Fibroblast of lung (primary cell): ENCODE measurements around the gene KIAA1549. TPM values are rescaled to one million over a fixed set of nuclear protein-coding genes. Genes with fewer than 3 reads are reported as not detected.

ENCODE experiments used
- DNase-seq, 2 donors: peaks; one replicate each; pipeline versions ENCODE4 v3.0.0 to v3.0.0-alpha.2; 2010; ENCODE audit warnings: low read depth in 2 of 2
- H2AFZ ChIP-seq: 2 replicates; pipeline ENCODE4 v1.5.1; 2012; ENCODE audit warnings: low read length, control low read depth, inconsistent platforms
- H3K27ac ChIP-seq: 2 replicates; pipeline ENCODE4 v1.5.1; 2011; ENCODE audit warnings: low read length, control low read depth; ENCODE audit not compliant: insufficient read depth
- H3K27me3 ChIP-seq: 2 replicates; pipeline ENCODE4 v1.5.1; 2011; ENCODE audit warnings: mild to moderate bottlenecking, low read length; ENCODE audit not compliant: control insufficient read depth, insufficient read depth
- H3K36me3 ChIP-seq: 2 replicates; pipeline ENCODE4 v1.5.1; 2011; ENCODE audit warnings: low read length; ENCODE audit not compliant: control insufficient read depth, insufficient read depth
- H3K4me1 ChIP-seq: 2 replicates; pipeline ENCODE4 v1.5.1; 2011; ENCODE audit warnings: low read length; ENCODE audit not compliant: control insufficient read depth, insufficient read depth; ENCODE audit errors: extremely low read depth
- H3K4me2 ChIP-seq: 2 replicates; pipeline ENCODE4 v1.5.1; 2011; ENCODE audit warnings: low read length, control low read depth; ENCODE audit not compliant: insufficient read depth; ENCODE audit errors: extremely low read depth
- H3K4me3 ChIP-seq, 4 experiments: fragments of 200-600 bp in 1 of 4; sonication (generic) in 1 of 4; replicated peaks in 1 of 4; 2 replicates each; pipeline ENCODE4 v1.5.1; 2011 to 2016; ENCODE audit warnings: low read length in 4 of 4, low read depth in 3 of 4, mild to moderate bottlenecking in 3 of 4, control low read depth in 2 of 4, inconsistent platforms in 1 of 4, mixed read lengths in 1 of 4; ENCODE audit not compliant: insufficient read depth in 1 of 4; ENCODE audit errors: control extremely low read depth in 1 of 4
- H3K79me2 ChIP-seq: 2 replicates; pipeline ENCODE4 v1.5.1; 2012; ENCODE audit warnings: mild to moderate bottlenecking, low read length, inconsistent platforms; ENCODE audit not compliant: control insufficient read depth, insufficient read depth
- H3K9ac ChIP-seq: 2 replicates; pipeline ENCODE4 v1.5.1; 2011; ENCODE audit warnings: mild to moderate bottlenecking, low read length, control low read depth; ENCODE audit not compliant: insufficient read depth
- H3K9me3 ChIP-seq: 2 replicates; pipeline ENCODE4 v1.5.1; 2012; ENCODE audit warnings: low read depth, low read length; ENCODE audit not compliant: control insufficient read depth, insufficient read depth
- H4K20me1 ChIP-seq: 2 replicates; pipeline ENCODE4 v1.5.1; 2011; ENCODE audit warnings: low read length; ENCODE audit not compliant: control insufficient read depth, insufficient read depth; ENCODE audit errors: extremely low read depth
- EZH2 ChIP-seq: IDR thresholded peaks from 2 replicates; pipeline ENCODE4 v1.5.1; 2012; ENCODE audit warnings: low read length, control low read depth, mild to moderate bottlenecking; ENCODE audit errors: missing control alignments
- polyA plus RNA-seq, 2 donors: library from polyadenylated mRNA; depleted of rRNA in 1 of 2; stranded (reverse) in 1 of 2; unstranded in 1 of 2; fragments of >200 nt; gene quantifications; 2 replicates each; pipeline ENCODE4 v1.2.1, GENCODE V29; 2011 to 2012; ENCODE audit warnings: missing spikeins in 1 of 2
- total RNA-seq: library from RNA; depleted of rRNA; stranded (reverse); fragments of >200 nt; gene quantifications from 2 replicates; pipeline ENCODE4 v1.2.1, GENCODE V29; 2014
- TF ChIP-seq, protein P1 (sequence below), 2 donors: IDR thresholded peaks in 1 of 2; conservative IDR thresholded peaks in 1 of 2; 1 replicate in 1 of 2; 2 replicates in 1 of 2; pipeline ENCODE4 v1.5.1; 2011 to 2012; ENCODE audit warnings: low read length in 2 of 2, control low read depth in 1 of 2, inconsistent platforms in 1 of 2, low read depth in 1 of 2, mild to moderate bottlenecking in 1 of 2

The KIAA1549 gene
- total and polyA plus RNA-seq, 2 donors (not counting 1 experiment from before 2014, with no cell fraction given), result 0.48 to 0.66 TPM

DNA sequence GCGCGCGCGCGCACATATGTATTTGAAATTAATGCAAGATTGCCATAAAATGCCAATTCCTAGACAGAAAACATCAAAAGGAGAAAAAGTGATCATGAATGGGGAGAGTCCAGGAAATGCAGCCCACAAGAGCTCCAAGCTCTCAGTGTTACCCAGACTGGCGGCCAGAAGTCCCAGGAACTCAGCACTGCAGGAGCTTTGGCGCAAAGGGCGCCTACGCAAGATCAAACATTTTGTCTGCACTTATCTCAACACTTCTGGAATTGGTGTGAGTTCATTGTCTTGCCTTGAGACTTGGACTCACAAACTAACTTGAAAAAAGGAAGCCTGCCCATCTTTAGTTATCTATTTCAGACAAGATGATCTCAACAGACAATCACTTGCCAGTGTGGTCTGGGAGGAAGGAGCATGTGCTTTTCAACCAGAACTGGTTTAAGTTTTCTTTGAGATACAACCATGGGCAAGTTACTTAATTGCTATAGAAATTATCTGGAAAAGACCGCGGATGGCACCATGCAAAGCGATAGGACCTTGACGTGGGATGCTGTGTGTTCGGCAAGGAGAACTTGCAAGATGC lies 77.2 kb downstream of the KIAA1549 start:
- Histone ChIP-seq H3K36me3 (no peaks in the 10 kb centered on the region), H3K9ac (no peak overlapping the region), H3K4me2 (no peak overlapping the region), H4K20me1 (no peaks in the 10 kb centered on the region), H3K79me2 (no peaks in the 10 kb centered on the region), H3K27ac (no peak overlapping the region), H2AFZ (no peak overlapping the region), H3K4me1 (no peaks in the 10 kb centered on the region), H3K27me3 (no peaks in the 10 kb centered on the region), H3K4me3 (no peak overlapping the region), H3K9me3 (no peaks in the 10 kb centered on the region)
- no peak for DNase-seq
- TF ChIP-seq EZH2, result no peak
- TF ChIP-seq, protein P1, sequence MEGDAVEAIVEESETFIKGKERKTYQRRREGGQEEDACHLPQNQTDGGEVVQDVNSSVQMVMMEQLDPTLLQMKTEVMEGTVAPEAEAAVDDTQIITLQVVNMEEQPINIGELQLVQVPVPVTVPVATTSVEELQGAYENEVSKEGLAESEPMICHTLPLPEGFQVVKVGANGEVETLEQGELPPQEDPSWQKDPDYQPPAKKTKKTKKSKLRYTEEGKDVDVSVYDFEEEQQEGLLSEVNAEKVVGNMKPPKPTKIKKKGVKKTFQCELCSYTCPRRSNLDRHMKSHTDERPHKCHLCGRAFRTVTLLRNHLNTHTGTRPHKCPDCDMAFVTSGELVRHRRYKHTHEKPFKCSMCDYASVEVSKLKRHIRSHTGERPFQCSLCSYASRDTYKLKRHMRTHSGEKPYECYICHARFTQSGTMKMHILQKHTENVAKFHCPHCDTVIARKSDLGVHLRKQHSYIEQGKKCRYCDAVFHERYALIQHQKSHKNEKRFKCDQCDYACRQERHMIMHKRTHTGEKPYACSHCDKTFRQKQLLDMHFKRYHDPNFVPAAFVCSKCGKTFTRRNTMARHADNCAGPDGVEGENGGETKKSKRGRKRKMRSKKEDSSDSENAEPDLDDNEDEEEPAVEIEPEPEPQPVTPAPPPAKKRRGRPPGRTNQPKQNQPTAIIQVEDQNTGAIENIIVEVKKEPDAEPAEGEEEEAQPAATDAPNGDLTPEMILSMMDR (conservative IDR thresholded peaks at IDR 0.05 in 1 of 2, IDR thresholded peaks at IDR 0.05 in 1 of 2; ENCODE audit: low read depth in 1 of 2, low read length in 2 of 2), result no peak

DNA sequence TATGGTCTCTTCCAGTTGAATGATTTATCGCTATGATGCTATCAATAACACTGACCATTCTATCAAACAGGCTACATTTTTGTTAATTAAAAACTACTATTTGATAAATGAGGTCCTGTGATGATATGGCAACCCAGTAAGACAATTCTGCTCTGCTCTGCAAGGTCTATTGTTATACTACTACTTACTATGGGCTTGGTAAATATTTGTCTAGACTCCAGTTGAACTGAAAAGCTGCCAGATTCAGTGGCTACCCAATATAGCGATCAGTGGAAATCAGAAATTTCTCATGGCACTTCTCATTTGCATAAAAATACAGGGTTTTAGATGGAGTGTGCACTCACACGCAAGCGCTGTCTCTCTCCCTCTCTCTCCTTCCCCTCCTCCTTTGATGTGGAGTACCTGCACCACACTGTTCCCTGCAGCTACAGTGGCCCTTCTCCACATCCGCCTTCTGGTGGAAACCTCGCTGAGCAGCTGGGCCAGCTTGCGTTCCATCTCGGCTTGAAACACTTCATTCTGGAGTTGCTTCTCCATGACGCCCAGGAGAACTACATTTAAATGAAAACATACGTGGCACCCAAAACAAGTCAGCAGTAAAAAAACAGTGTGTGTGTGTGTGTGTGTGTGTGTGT lies 77.9 kb downstream of the KIAA1549 start:
- Histone ChIP-seq H3K27ac (no peak overlapping the region), H4K20me1 (no peaks in the 10 kb centered on the region), H3K36me3 (no peaks in the 10 kb centered on the region), H3K27me3 (no peaks in the 10 kb centered on the region), H2AFZ (no peak overlapping the region), H3K4me2 (no peak overlapping the region), H3K9ac (no peak overlapping the region), H3K9me3 (no peaks in the 10 kb centered on the region), H3K4me3 (no peak overlapping the region), H3K79me2 (no peaks in the 10 kb centered on the region), H3K4me1 (no peaks in the 10 kb centered on the region)
- TF ChIP-seq, protein P1 (conservative IDR thresholded peaks at IDR 0.05 in 1 of 2, IDR thresholded peaks at IDR 0.05 in 1 of 2; ENCODE audit: low read depth in 1 of 2, low read length in 2 of 2), result no peak
- no peak for TF ChIP-seq EZH2
- DNase-seq, result no peak

DNA sequence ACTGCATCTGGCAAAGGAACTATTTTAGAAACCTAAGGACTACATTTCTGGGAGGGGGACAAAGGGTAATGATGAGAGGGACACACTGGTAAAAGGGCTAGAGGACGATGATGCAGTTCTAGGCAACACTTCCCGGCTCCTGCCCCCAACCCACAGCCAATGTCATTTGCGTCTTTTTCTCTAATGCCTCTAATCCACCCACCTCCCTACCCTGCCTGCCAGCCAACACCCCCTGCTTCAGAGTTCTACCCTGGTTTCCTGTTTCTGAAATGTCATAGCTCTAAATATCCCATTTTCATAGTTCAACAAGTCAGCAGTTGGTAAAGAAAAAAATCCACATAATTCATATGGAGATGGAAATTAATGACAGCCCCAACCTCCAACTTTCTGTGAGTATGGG lies 79.0 kb downstream of the KIAA1549 start:
- no peaks in the 10 kb centered on the region for H3K9me3 ChIP-seq

More for the DNA sequence above, 79.0 kb downstream of the KIAA1549 start:
- Histone ChIP-seq H3K4me2 (no peak overlapping the region), H3K27me3 (no peaks in the 10 kb centered on the region), H3K9ac (no peak overlapping the region), H3K36me3 (no peaks in the 10 kb centered on the region), H3K4me3 (no peak overlapping the region), H3K79me2 (no peaks in the 10 kb centered on the region), H4K20me1 (no peaks in the 10 kb centered on the region), H3K27ac (no peak overlapping the region), H3K4me1 (no peaks in the 10 kb centered on the region), H2AFZ (no peak overlapping the region)
- DNase-seq, result no peak
- TF ChIP-seq, protein P1 (conservative IDR thresholded peaks at IDR 0.05 in 1 of 2, IDR thresholded peaks at IDR 0.05 in 1 of 2; ENCODE audit: low read depth in 1 of 2, low read length in 2 of 2), result no peak
- no peak for TF ChIP-seq EZH2
